HG03439 (cell line): ENCODE data around the gene RBM19.

Source experiments
- ATAC-seq: cut with Tn5 transposase; IDR thresholded peaks from one replicate; pipeline ENCODE4 v1.9.1; 2021; ENCODE audit warnings: mild to moderate bottlenecking, moderate library complexity; ENCODE audit not compliant: unreplicated experiment

RBM19 gene

GRCh38 chr12:113841786-113842185 lies 124.3 kb downstream of the RBM19 start:
- ATAC-seq = no peak

- ATAC-seq = no peak
Observed at GRCh38 chr12:113840401-113841042, 125.6 kb downstream of the RBM19 start.

GRCh38 chr12:113838896-113839295 lies 127.2 kb downstream of the RBM19 start:
- ATAC-seq = no peak

- no peak for ATAC-seq
Observed at GRCh38 chr12:113837528-113838296, 128.4 kb downstream of the RBM19 start.

GRCh38 chr12:113837084-113837483 lies 129.0 kb downstream of the RBM19 start:
- ATAC-seq = no peak

- no peak for ATAC-seq
Observed at GRCh38 chr12:113835896-113836295, 130.2 kb downstream of the RBM19 start.

GRCh38 chr12:113835433-113835832 lies 130.7 kb downstream of the RBM19 start:
- no peak for ATAC-seq

- no peak for ATAC-seq
Observed at GRCh38 chr12:113833422-113833821, 132.7 kb downstream of the RBM19 start.

GRCh38 chr12:113831476-113831875 lies 134.6 kb downstream of the RBM19 start:
- no peak for ATAC-seq

- no peak for ATAC-seq
Observed at GRCh38 chr12:113831016-113831415, 135.1 kb downstream of the RBM19 start.

- no peak for ATAC-seq
Observed at GRCh38 chr12:113829212-113829611, 136.9 kb downstream of the RBM19 start.

- ATAC-seq = no peak
Observed at GRCh38 chr12:113827539-113828114, 138.5 kb downstream of the RBM19 start.

- ATAC-seq = no peak
Observed at GRCh38 chr12:113826805-113827538, 139.2 kb downstream of the RBM19 start.

GRCh38 chr12:113825705-113826104 lies 140.4 kb downstream of the RBM19 start:
- ATAC-seq = no peak

GRCh38 chr12:113823816-113824215 lies 142.3 kb downstream of the RBM19 start:
- ATAC-seq = no peak

GRCh38 chr12:113823016-113823415 lies 143.1 kb downstream of the RBM19 start:
- ATAC-seq = no peak

- no peak for ATAC-seq
Observed at GRCh38 chr12:113820842-113821241, 145.3 kb downstream of the RBM19 start.

- no peak for ATAC-seq
Observed at GRCh38 chr12:113820309-113820708, 145.8 kb downstream of the RBM19 start.

GRCh38 chr12:113819495-113819894 lies 146.6 kb downstream of the RBM19 start:
- no peak for ATAC-seq

- ATAC-seq = no peak
Observed at GRCh38 chr12:113818833-113819232, 147.3 kb downstream of the RBM19 start.

- ATAC-seq = no peak
Observed at GRCh38 chr12:113818283-113818682, 147.8 kb downstream of the RBM19 start.
